ENCODE results near the gene LIMS2. TPM values are rescaled to one million over a fixed set of nuclear protein-coding genes. Genes with fewer than 3 reads are reported as not detected.
A peak's percentile ranks its signal among the peaks of the same experiment; 100 is the strongest.

The LIMS2 gene
- total RNA-seq, 1 experiment from 2014 or later, result 8.9 TPM

DNA sequence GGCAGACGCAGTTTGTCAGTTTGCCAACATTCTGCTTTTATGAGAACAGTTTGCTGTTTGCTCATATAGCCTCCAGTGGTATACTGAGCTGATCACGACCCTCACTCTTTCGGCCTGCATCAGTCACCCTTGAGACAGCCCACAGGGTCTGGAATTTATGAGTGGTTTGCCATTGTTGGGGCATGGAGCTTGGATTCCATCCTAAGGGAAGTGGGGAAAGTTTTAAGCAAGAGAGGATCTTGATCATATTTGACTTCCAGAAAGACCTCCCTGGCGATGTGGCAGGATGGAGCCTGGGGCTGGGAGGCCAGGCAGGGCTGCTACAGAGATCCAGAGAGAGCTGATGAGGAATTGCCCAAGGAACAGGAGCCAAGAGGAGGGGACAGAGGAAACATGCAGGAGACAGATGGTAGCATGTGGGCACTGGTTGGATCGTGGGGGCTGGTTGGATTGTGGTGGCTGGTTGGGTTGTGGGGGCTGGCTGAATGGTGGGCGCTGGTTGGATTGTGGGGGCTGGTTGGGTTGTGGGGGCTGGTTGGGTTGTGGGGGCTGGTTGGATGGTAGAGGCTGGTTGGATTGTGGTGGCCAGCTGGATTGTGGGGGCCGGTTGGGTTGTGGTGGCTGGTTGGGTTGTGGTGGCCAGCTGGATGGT lies 56.7 kb downstream of the LIMS2 start:
- intact Hi-C loops (cut with micrococcal nuclease; ENCODE audit: unreplicated experiment) (no loop called here), in situ Hi-C loops (cut with HindIII; ENCODE audit: low pct_unique_long_range_greater_than_20kb, low sequenced_read_pairs) (no loop called here)
- TF ChIP-seq SIN3A (IDR thresholded peaks at IDR 0.05; ENCODE audit: borderline replicate concordance, insufficient read depth, low read depth, low read length) (no peak), TCF7L2 (IDR thresholded peaks at IDR 0.05; ENCODE audit: low read depth, low read length) (no peak), REST (IDR thresholded peaks at IDR 0.05; ENCODE audit: insufficient read depth in 1 of 2, low read depth in 2 of 2, low read length in 1 of 2) (no peak), POLR2AphosphoS5 (IDR thresholded peaks at IDR 0.05; ENCODE audit: low read depth, low read length) (no peak)
- no TSS peak for BruUV-seq (replicated peaks)
- peaks cover 2% of the 10 kb centered on the region; the same call in 1 of the 2 replicates for H3K9me3 ChIP-seq (ENCODE audit: control insufficient read depth, insufficient read depth, low read depth, low read length)
- no peaks in the 10 kb centered on the region for H3K27me3 ChIP-seq (ENCODE audit: control insufficient read depth, insufficient read depth, low read length)
- H3K27ac ChIP-seq (ENCODE audit: low read length), result no peak overlapping the region
- H3K36me3 ChIP-seq (ENCODE audit: control insufficient read depth, insufficient read depth, low read length), result no peaks in the 10 kb centered on the region
- no peaks in the 10 kb centered on the region for H3K4me1 ChIP-seq (ENCODE audit: control insufficient read depth, insufficient read depth, low read length)
- no peak for ATAC-seq
- POLR2A ChIA-PET, result interaction anchor here (0.8 kb wide), 1 partner anchor 54 kb away, joined by 5 read pairs; no protein-coding TSS in a partner anchor
- no peak for DNase-seq (ENCODE audit: low read depth, low spot score)
- H3K4me3 ChIP-seq (ENCODE audit: low read depth in 2 of 2, low read length in 2 of 2), result no peak overlapping the region
- CTCF ChIA-PET, result no interaction called here

DNA sequence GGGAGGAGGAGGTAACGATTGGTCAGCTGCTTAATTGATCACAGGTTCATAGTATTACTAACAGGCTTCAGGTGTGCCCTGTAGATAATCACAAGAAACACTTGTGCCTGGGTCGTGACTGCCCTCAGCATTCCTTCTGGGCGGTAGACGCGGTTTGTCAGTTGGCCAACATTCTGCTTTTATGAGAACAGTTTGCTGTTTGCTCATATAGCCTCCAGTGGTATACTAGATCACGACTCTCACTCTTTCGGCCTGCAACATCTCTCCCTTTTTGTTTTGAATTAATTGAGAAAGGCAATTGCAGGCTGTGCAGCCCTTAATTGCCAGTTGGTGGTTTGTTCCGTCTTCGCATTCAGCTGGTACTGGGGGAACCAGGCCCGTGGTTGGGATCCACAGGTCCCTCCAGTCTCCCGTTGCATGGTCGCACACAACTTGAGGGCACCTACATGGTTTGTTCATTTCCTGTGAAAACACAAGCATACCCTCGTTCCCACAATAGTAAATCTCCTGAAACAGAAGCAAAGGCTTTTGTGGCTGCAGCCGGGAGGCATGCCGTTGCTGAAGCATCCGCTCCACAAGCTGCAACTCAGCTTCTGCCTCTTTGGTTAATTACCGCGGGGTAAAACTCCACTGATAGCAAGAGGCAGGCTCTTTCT lies 59.7 kb downstream of the LIMS2 start:
- peak; percentile 38; the same call in 1 of the 2 replicates for ATAC-seq
- no peak for TF ChIP-seq CTCF (IDR thresholded peaks at IDR 0.05)
- TF ChIP-seq TCF7L2 (IDR thresholded peaks at IDR 0.05; ENCODE audit: low read depth, low read length), result no peak
- no peak for TF ChIP-seq REST (IDR thresholded peaks at IDR 0.05; ENCODE audit: insufficient read depth in 1 of 2, low read depth in 2 of 2, low read length in 1 of 2)
- no peak for TF ChIP-seq POLR2AphosphoS5 (IDR thresholded peaks at IDR 0.05; ENCODE audit: low read depth, low read length)
- TF ChIP-seq SIN3A (IDR thresholded peaks at IDR 0.05; ENCODE audit: borderline replicate concordance, insufficient read depth, low read depth, low read length), result no peak
- in situ Hi-C loops (cut with HindIII; ENCODE audit: low pct_unique_long_range_greater_than_20kb, low sequenced_read_pairs) (no loop called here), intact Hi-C loops (cut with micrococcal nuclease; ENCODE audit: unreplicated experiment) (no loop called here)
- Histone ChIP-seq H3K4me3 (ENCODE audit: low read depth in 2 of 2, low read length in 2 of 2) (no peak overlapping the region), H3K36me3 (ENCODE audit: control insufficient read depth, insufficient read depth, low read length) (no peaks in the 10 kb centered on the region), H3K9me3 (ENCODE audit: control insufficient read depth, insufficient read depth, low read depth, low read length) (peaks cover 11% of the 10 kb centered on the region; the same call in 1 of the 2 replicates), H3K27ac (ENCODE audit: low read length) (no peak overlapping the region), H3K4me1 (ENCODE audit: control insufficient read depth, insufficient read depth, low read length) (no peaks in the 10 kb centered on the region), H3K27me3 (ENCODE audit: control insufficient read depth, insufficient read depth, low read length) (no peaks in the 10 kb centered on the region)
- DNase-seq (ENCODE audit: low read depth, low spot score), result no peak
- CTCF ChIA-PET, result interaction anchor here (0.5 to 0.6 kb wide), 2 partner anchors 19 to 200 kb away, joined by 3 read pairs; no protein-coding TSS in a partner anchor
- POLR2A ChIA-PET, result interaction anchor here (0.6 kb wide), 1 partner anchor 48 kb away, joined by 3 read pairs; no protein-coding TSS in a partner anchor
- no TSS peak for BruUV-seq (replicated peaks)

Data from Panc1 (cell line).